ENCODE measurements around the gene RHBDD3.

The RHBDD3 gene

GRCh38 chr22:29265305-29265704 lies 2.5 kb downstream of the RHBDD3 start:
- Histone ChIP-seq H3K36me3 (ENCODE audit: insufficient read depth, low read length) (peaks cover 6% of the 10 kb centered on the region), H3K9ac (ENCODE audit: low read length) (no peak overlapping the region), H3K4me1 (ENCODE audit: insufficient read depth, low read length) (peaks cover 24% of the 10 kb centered on the region), H3K9me3 (ENCODE audit: low read length) (no peaks in the 10 kb centered on the region), H3K27ac (ENCODE audit: low read depth, low read length) (no peak overlapping the region), H3K4me3 (ENCODE audit: low read depth in 1 of 2, low read length in 2 of 2) (no peak overlapping the region), H3K27me3 (ENCODE audit: control insufficient read depth in 1 of 2, insufficient read depth in 2 of 2, low read length in 2 of 2) (no peaks in the 10 kb centered on the region)

GRCh38 chr22:29263791-29264276 lies 3.9 kb downstream of the RHBDD3 start:
- Histone ChIP-seq H3K27ac (ENCODE audit: low read depth, low read length) (no peak overlapping the region), H3K9me3 (ENCODE audit: low read length) (no peaks in the 10 kb centered on the region), H3K4me3 (ENCODE audit: low read depth in 1 of 2, low read length in 2 of 2) (no peak overlapping the region), H3K36me3 (ENCODE audit: insufficient read depth, low read length) (peaks cover 15% of the 10 kb centered on the region), H3K27me3 (ENCODE audit: control insufficient read depth in 1 of 2, insufficient read depth in 2 of 2, low read length in 2 of 2) (no peaks in the 10 kb centered on the region), H3K4me1 (ENCODE audit: insufficient read depth, low read length) (peaks cover 15% of the 10 kb centered on the region), H3K9ac (ENCODE audit: low read length) (no peak overlapping the region)

- Histone ChIP-seq H3K9ac (ENCODE audit: low read length) (no peak overlapping the region), H3K27me3 (ENCODE audit: control insufficient read depth in 1 of 2, insufficient read depth in 2 of 2, low read length in 2 of 2) (no peaks in the 10 kb centered on the region), H3K36me3 (ENCODE audit: insufficient read depth, low read length) (peaks cover 15% of the 10 kb centered on the region), H3K27ac (ENCODE audit: low read depth, low read length) (no peak overlapping the region), H3K4me1 (ENCODE audit: insufficient read depth, low read length) (no peaks in the 10 kb centered on the region), H3K9me3 (ENCODE audit: low read length) (no peaks in the 10 kb centered on the region), H3K4me3 (ENCODE audit: low read depth in 1 of 2, low read length in 2 of 2) (no peak overlapping the region)
Observed at GRCh38 chr22:29260601-29261315, 7.0 kb downstream of the RHBDD3 start.

- H3K4me3 ChIP-seq (ENCODE audit: low read depth in 1 of 2, low read length in 2 of 2), result no peak overlapping the region
- peaks cover 11% of the 10 kb centered on the region for H3K36me3 ChIP-seq (ENCODE audit: insufficient read depth, low read length)
- no peaks in the 10 kb centered on the region for H3K4me1 ChIP-seq (ENCODE audit: insufficient read depth, low read length)
- no peak overlapping the region for H3K9ac ChIP-seq (ENCODE audit: low read length)
- no peaks in the 10 kb centered on the region for H3K9me3 ChIP-seq (ENCODE audit: low read length)
- H3K27me3 ChIP-seq (ENCODE audit: control insufficient read depth in 1 of 2, insufficient read depth in 2 of 2, low read length in 2 of 2), result no peaks in the 10 kb centered on the region
- H3K27ac ChIP-seq (ENCODE audit: low read depth, low read length), result no peak overlapping the region
Observed at GRCh38 chr22:29260031-29260560, 7.7 kb downstream of the RHBDD3 start.

- peaks cover 9% of the 10 kb centered on the region for H3K36me3 ChIP-seq (ENCODE audit: insufficient read depth, low read length)
- H3K9me3 ChIP-seq (ENCODE audit: low read length), result no peaks in the 10 kb centered on the region
- no peak overlapping the region for H3K27ac ChIP-seq (ENCODE audit: low read depth, low read length)
- no peaks in the 10 kb centered on the region for H3K4me1 ChIP-seq (ENCODE audit: insufficient read depth, low read length)
- no peak overlapping the region for H3K9ac ChIP-seq (ENCODE audit: low read length)
- H3K27me3 ChIP-seq (ENCODE audit: control insufficient read depth in 1 of 2, insufficient read depth in 2 of 2, low read length in 2 of 2), result no peaks in the 10 kb centered on the region
- H3K4me3 ChIP-seq (ENCODE audit: low read depth in 1 of 2, low read length in 2 of 2), result no peak overlapping the region
Observed at GRCh38 chr22:29259253-29259899, 8.4 kb downstream of the RHBDD3 start.

GRCh38 chr22:29258407-29259252 lies 9.2 kb downstream of the RHBDD3 start:
- Histone ChIP-seq H3K9ac (ENCODE audit: low read length) (no peak overlapping the region), H3K27ac (ENCODE audit: low read depth, low read length) (no peak overlapping the region), H3K4me1 (ENCODE audit: insufficient read depth, low read length) (no peaks in the 10 kb centered on the region), H3K4me3 (ENCODE audit: low read depth in 1 of 2, low read length in 2 of 2) (no peak overlapping the region), H3K9me3 (ENCODE audit: low read length) (no peaks in the 10 kb centered on the region), H3K27me3 (ENCODE audit: control insufficient read depth in 1 of 2, insufficient read depth in 2 of 2, low read length in 2 of 2) (no peaks in the 10 kb centered on the region), H3K36me3 (ENCODE audit: insufficient read depth, low read length) (peaks cover 9% of the 10 kb centered on the region)

GRCh38 chr22:29257751-29258181 lies 10.0 kb downstream of the RHBDD3 start:
- no peak overlapping the region for H3K27ac ChIP-seq (ENCODE audit: low read depth, low read length)
- H3K9me3 ChIP-seq (ENCODE audit: low read length), result no peaks in the 10 kb centered on the region
- no peaks in the 10 kb centered on the region for H3K27me3 ChIP-seq (ENCODE audit: control insufficient read depth in 1 of 2, insufficient read depth in 2 of 2, low read length in 2 of 2)
- H3K4me3 ChIP-seq (ENCODE audit: low read depth in 1 of 2, low read length in 2 of 2), result no peak overlapping the region
- H3K36me3 ChIP-seq (ENCODE audit: insufficient read depth, low read length), result peaks cover 9% of the 10 kb centered on the region
- no peak overlapping the region for H3K9ac ChIP-seq (ENCODE audit: low read length)
- H3K4me1 ChIP-seq (ENCODE audit: insufficient read depth, low read length), result no peaks in the 10 kb centered on the region

GRCh38 chr22:29256606-29257325 lies 11.0 kb downstream of the RHBDD3 start:
- no peak overlapping the region for H3K9ac ChIP-seq (ENCODE audit: low read length)
- no peaks in the 10 kb centered on the region for H3K4me1 ChIP-seq (ENCODE audit: insufficient read depth, low read length)
- H3K36me3 ChIP-seq (ENCODE audit: insufficient read depth, low read length), result peaks cover 9% of the 10 kb centered on the region
- H3K27me3 ChIP-seq (ENCODE audit: control insufficient read depth in 1 of 2, insufficient read depth in 2 of 2, low read length in 2 of 2), result no peaks in the 10 kb centered on the region
- H3K4me3 ChIP-seq (ENCODE audit: low read depth in 1 of 2, low read length in 2 of 2), result no peak overlapping the region
- H3K9me3 ChIP-seq (ENCODE audit: low read length), result no peaks in the 10 kb centered on the region
- no peak overlapping the region for H3K27ac ChIP-seq (ENCODE audit: low read depth, low read length)

- Histone ChIP-seq H3K4me1 (ENCODE audit: insufficient read depth, low read length) (no peaks in the 10 kb centered on the region), H3K27ac (ENCODE audit: low read depth, low read length) (no peak overlapping the region), H3K27me3 (ENCODE audit: control insufficient read depth in 1 of 2, insufficient read depth in 2 of 2, low read length in 2 of 2) (no peaks in the 10 kb centered on the region), H3K9me3 (ENCODE audit: low read length) (no peaks in the 10 kb centered on the region), H3K36me3 (ENCODE audit: insufficient read depth, low read length) (peaks cover 9% of the 10 kb centered on the region), H3K9ac (ENCODE audit: low read length) (no peak overlapping the region), H3K4me3 (ENCODE audit: low read depth in 1 of 2, low read length in 2 of 2) (no peak overlapping the region)
Observed at GRCh38 chr22:29255064-29255621, 12.6 kb downstream of the RHBDD3 start.

GRCh38 chr22:29254286-29254660 lies 13.5 kb downstream of the RHBDD3 start:
- no peak overlapping the region for H3K9ac ChIP-seq (ENCODE audit: low read length)
- no peaks in the 10 kb centered on the region for H3K27me3 ChIP-seq (ENCODE audit: control insufficient read depth in 1 of 2, insufficient read depth in 2 of 2, low read length in 2 of 2)
- H3K4me1 ChIP-seq (ENCODE audit: insufficient read depth, low read length), result no peaks in the 10 kb centered on the region
- peaks cover under 1% of the 10 kb centered on the region for H3K36me3 ChIP-seq (ENCODE audit: insufficient read depth, low read length)
- H3K27ac ChIP-seq (ENCODE audit: low read depth, low read length), result no peak overlapping the region
- H3K4me3 ChIP-seq (ENCODE audit: low read depth in 1 of 2, low read length in 2 of 2), result no peak overlapping the region
- no peaks in the 10 kb centered on the region for H3K9me3 ChIP-seq (ENCODE audit: low read length)

Data from muscle layer of colon (tissue), 2 donors.